Activated T-helper 2 cell treated with anti-CD3 and anti-CD28 coated beads, Interferon-gamma antibody, Interleukin-2, Interleukin-4, amounts not matched to agents 10 μg/mL and 5 μg/mL and 100 μg/mL, durations not matched to agents 14 hours and 24 hours and 36 hours (primary cell): ENCODE data around the gene LACTBL1. TPM values are rescaled to one million over a fixed set of nuclear protein-coding genes. Genes with fewer than 3 reads are reported as not detected.
"Not testable (repeated sequence)": the region's sequence is repeated elsewhere in the genome, so short reads cannot be mapped to it uniquely, and the experiment has no call there.

Experiments used
- DNase-seq: peaks from one replicate; pipeline ENCODE4 v3.0.0; 2021; ENCODE audit warnings: low spot score
- H3K27ac Mint-ChIP-seq: one replicate; pipeline ENCODE4 v1.8.0; 2021; ENCODE audit warnings: mixed read lengths
- H3K27me3 Mint-ChIP-seq: one replicate; pipeline ENCODE4 v1.8.0; 2021; ENCODE audit warnings: low read depth, mixed read lengths
- H3K36me3 Mint-ChIP-seq: one replicate; pipeline ENCODE4 v1.8.0; 2021; ENCODE audit warnings: low read depth, mixed read lengths
- H3K4me1 Mint-ChIP-seq: one replicate; pipeline ENCODE4 v1.8.0; 2021; ENCODE audit warnings: low read depth, mixed read lengths
- H3K4me3 Mint-ChIP-seq: one replicate; pipeline ENCODE4 v1.8.0; 2021; ENCODE audit warnings: low read depth, mild to moderate bottlenecking, moderate library complexity, mixed read lengths
- H3K9me3 Mint-ChIP-seq: one replicate; pipeline ENCODE4 v1.8.0; 2021; ENCODE audit warnings: mixed read lengths
- intact Hi-C: fragments of 100-400 bp; cut with micrococcal nuclease; formaldehyde crosslinking; loops from one replicate; pipeline ENCODE4 v1.15.1; 2023
- total RNA-seq: library from RNA; stranded (reverse); gene quantifications from 2 replicates; pipeline ENCODE4 v1.2.3, GENCODE V29; 2022

The LACTBL1 gene, protein sequence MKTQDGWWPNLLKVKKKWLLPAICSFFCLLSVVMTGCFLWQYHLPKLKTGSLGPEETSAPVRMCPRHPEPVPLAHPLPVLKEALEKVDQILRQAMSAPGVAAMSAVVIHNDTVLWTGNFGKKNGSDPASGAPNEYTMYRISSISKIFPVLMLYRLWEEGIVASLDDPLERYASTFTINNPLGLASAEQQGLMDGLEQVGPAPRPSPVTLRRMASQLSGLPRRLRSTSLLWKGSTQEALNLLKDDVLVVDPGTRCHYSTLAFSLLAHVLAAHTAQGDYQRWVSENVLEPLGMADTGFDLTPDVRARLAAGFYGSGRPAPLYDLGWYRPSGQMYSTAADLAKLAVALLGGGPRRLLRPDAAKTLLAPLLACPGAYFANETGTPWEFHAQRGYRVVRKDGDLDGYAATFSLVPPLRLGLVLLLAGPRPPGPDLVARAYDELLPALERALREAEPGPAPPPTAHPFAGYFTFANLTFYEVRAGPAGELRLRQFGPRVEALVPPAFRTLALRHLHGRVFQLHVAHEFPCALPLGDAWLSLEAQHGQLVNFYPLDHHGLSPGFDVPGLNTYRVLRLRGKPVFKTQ
- total RNA-seq, result not detected in 2 replicates

DNA sequence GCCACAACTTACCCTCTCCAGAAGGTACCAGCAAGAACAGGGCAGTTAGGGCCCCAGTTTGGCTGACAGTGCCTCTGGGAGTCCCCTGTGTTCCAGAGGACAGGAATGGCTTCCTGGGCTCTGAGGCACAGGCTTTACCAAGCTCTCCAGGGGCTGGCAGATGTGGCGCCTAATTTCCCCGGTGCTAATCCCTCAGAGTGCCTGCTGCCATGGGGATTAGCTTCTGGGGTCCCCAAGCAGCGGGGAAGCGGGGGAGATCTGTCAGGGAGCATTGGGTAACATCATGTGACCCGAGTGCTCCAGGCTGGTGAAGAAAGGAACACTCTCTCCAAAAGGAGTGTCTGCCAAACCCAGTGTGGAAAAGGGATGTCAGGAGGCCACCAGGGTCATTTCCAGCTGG is at the start of gene LACTBL1:
Gene LACTBL1 (minus strand): TSS at position 107 of the 400 bp plus-strand sequence. CDS start 550 bp downstream, outside the sequence.
- intact Hi-C loops, result no loop called here
- H3K4me3 Mint-ChIP-seq, result no peak within 1 kb of the TSS
- DNase-seq, result no peak
- no peaks in the 10 kb centered on the region for H3K9me3 Mint-ChIP-seq
- peaks cover 3% of the 10 kb centered on the region for H3K4me1 Mint-ChIP-seq
- H3K27ac Mint-ChIP-seq, result no peak within 1 kb of the TSS
- H3K27me3 Mint-ChIP-seq, result peaks cover 36% of the 10 kb centered on the region
- no peaks in the 10 kb centered on the region for H3K36me3 Mint-ChIP-seq

DNA sequence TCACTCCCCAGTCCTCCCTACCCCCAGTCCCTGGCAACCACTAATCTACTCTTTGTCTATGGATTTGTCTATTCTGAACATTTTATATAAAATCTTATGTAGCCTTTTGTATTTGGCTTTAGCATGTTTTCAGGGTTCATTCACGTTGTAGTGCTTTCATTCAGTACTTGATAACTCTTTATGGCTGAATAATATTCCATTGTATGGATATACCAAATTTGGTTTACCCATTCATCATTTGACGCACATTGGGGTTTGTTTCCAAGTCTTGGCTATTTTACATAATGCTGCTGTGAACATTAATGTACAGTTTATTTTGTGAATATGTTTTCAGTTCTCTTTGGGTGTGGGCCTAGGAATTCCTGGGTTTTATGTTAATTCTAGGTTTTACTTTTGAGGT is 49.2 kb upstream of the LACTBL1 start:
- Mint-ChIP-seq H3K36me3 (peaks cover 29% of the 10 kb centered on the region), H3K27ac (no peak overlapping the region), H3K9me3 (peaks cover 19% of the 10 kb centered on the region), H3K4me1 (peaks cover 40% of the 10 kb centered on the region), H3K27me3 (peaks cover 2% of the 10 kb centered on the region), H3K4me3 (no peak overlapping the region)
- intact Hi-C loops, result no loop called here
- no peak for DNase-seq

DNA sequence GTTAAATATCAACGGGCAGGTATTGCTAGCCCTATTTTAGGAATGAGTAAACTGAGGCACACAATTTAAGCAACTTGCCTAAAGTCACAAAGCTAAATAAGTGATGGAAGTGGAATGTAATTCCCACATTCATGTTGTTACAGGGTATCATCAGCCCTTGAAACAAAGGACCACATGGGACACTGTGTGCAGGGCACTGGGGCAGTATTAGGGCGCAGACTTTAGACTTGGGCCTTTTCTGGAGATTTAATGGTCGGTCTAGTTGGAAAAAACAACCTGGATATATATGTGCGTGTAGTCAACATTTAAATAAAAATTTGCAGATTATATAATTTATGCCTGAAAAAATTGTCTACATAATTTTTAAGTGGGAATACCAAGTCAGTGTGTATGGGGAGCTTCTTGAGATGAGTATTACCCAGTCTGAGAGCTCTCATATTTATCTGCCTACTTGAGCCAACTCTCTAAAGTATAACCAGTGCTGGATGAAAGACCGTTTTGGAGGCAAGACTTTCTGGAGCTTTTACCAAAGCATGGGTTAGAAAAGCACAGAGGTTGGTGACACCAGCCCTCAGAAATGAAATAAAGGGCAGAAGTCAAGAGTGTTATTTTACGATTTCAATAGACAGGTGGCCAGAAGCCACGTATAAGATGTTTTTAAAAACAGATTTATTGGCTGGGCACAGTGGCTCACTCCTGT is 48.2 kb upstream of the LACTBL1 start:
- DNase-seq, result no peak
- H3K9me3 Mint-ChIP-seq, result peaks cover 19% of the 10 kb centered on the region
- peak overlapping the region; percentile 93 for H3K4me3 Mint-ChIP-seq
- H3K4me1 Mint-ChIP-seq, result peaks cover 36% of the 10 kb centered on the region
- peaks cover 29% of the 10 kb centered on the region for H3K36me3 Mint-ChIP-seq
- peaks cover 2% of the 10 kb centered on the region for H3K27me3 Mint-ChIP-seq
- intact Hi-C loops, result no loop called here
- peak overlapping the region; percentile 76 for H3K27ac Mint-ChIP-seq

DNA sequence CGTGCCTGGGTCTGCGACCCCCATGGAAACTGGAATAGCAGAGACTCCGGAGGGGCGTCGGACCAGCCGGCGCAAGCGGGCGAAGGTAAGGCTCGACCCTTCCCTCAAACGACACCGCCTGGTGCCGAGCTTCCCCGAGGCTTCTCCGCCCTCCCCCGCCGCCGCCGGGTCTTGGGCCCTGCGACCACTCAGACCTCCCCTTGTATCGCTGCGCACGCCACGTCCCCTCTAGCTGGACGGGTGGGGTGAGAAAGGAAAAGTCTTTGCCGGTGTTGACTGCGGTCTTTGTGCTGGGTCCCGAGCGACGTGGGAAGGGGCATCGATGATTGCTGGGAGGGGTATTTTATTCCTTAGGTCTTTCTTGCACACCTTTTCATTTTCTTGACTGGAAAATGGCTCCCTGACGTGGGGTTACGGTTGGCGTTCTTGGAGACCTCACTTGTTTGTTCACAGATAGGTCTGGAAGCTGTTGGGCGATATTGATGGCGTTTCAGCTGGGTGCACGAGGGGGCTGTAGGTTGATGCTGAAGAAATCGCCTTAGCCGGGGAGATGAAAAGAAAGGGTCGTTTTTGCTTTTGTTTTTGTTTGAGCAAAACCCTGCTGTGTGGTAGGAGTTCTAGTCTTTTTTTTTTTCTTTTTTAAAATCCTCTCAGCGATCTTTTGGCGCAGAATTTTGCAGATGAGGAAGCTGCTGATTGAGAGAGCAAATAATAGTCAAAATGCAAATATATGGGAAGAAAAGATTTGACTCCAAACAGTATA is 47.4 kb upstream of the LACTBL1 start:
- H3K4me1 Mint-ChIP-seq, result peaks cover 36% of the 10 kb centered on the region
- H3K9me3 Mint-ChIP-seq, result peaks cover 19% of the 10 kb centered on the region
- DNase-seq, result peak; percentile 14
- intact Hi-C loops, result no loop called here
- peaks cover 2% of the 10 kb centered on the region for H3K27me3 Mint-ChIP-seq
- peak overlapping the region; percentile 76 for H3K27ac Mint-ChIP-seq
- H3K36me3 Mint-ChIP-seq, result peaks cover 29% of the 10 kb centered on the region
- peak overlapping the region; percentile 93 for H3K4me3 Mint-ChIP-seq

DNA sequence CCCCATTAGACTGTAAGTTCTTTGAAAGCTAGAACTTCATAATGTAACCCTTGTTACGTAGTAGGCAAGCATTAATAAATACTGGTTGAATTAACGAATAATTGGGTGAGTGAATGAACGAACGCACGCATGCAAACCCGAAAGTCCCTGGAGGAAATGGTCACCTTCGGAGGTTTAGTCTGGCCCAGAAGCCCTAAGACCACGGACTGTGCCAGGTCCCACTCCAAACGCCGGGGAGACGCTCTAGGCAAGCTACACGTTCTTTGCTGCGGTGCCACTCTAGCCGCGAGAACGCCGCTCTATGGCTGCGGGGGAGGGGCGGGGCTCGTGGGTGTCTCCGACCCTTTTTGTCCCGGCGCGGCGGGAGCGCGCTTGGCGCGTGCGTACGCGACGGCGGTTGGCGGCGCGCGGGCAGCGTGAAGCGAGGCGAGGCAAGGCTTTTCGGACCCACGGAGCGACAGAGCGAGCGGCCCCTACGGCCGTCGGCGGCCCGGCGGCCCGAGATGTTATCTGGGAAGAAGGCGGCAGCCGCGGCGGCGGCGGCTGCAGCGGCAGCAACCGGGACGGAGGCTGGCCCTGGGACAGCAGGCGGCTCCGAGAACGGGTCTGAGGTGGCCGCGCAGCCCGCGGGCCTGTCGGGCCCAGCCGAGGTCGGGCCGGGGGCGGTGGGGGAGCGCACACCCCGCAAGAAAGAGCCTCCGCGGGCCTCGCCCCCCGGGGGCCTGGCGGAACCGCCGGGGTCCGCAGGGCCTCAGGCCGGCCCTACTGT is 46.6 kb upstream of the LACTBL1 start, which contains the start of gene KDM1A:
Gene KDM1A (plus strand): TSS at position 375 of the 769 bp plus-strand sequence. CDS start 129 bp downstream, at position 504.
- peak within 1 kb of the TSS; percentile 85 for H3K27ac Mint-ChIP-seq
- peak; percentile 89 for DNase-seq
- H3K4me1 Mint-ChIP-seq, result peaks cover 31% of the 10 kb centered on the region
- H3K36me3 Mint-ChIP-seq, result peaks cover 29% of the 10 kb centered on the region
- peak within 1 kb of the TSS; percentile 94 for H3K4me3 Mint-ChIP-seq
- H3K9me3 Mint-ChIP-seq, result peaks cover 19% of the 10 kb centered on the region
- intact Hi-C loops, result no loop called here
- H3K27me3 Mint-ChIP-seq, result peaks cover 2% of the 10 kb centered on the region

DNA sequence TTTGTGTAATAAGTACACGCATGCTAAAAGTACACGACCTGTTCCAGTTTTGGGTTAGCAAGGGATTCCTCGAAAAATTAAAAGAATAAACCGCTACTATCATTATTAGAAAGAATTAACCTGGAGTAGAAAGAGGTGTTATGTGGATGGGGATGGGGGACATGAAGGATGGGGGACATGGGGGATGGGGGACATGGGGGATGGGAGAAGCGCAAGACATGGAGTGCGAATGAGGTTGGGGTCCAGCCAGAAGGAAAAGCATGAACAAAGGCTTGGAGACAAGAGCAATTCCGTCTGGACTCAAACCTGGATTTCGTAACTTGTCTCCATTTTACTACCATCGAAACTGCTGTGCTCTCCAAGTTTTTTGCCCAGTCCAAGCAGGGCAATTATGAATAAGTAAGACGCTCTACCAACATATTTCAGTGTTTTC is 46.0 kb upstream of the LACTBL1 start:
- intact Hi-C loops, result no loop called here
- Mint-ChIP-seq H3K27ac (peak overlapping the region; percentile 85), H3K27me3 (peaks cover 2% of the 10 kb centered on the region), H3K4me1 (peaks cover 31% of the 10 kb centered on the region), H3K36me3 (peaks cover 25% of the 10 kb centered on the region), H3K9me3 (peaks cover 19% of the 10 kb centered on the region), H3K4me3 (peak overlapping the region; percentile 94)
- DNase-seq, result no peak

DNA sequence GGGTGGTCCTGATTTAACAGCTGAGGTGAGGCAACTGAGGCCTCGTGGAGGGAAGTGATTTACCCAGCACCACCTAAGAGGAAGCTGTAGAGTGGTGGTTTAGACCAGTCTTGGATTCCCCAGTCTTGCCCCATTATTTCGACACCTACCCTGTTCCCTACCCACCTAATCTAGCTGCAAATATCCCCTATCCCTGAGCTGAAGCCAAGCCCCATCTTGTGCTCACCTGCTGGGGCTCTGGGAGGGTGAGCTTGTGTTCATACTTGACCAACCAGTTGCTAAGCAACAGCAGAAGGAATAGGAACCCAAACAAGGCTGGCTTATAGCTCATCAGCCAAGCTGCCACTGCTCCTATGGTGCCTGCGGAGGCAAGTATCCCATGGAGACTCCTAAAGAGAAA is 41.0 kb upstream of the LACTBL1 start:
- Mint-ChIP-seq H3K9me3 (no peaks in the 10 kb centered on the region), H3K4me3 (no peak overlapping the region), H3K27ac (no peak overlapping the region), H3K4me1 (peaks cover 6% of the 10 kb centered on the region), H3K36me3 (no peaks in the 10 kb centered on the region), H3K27me3 (no peaks in the 10 kb centered on the region)
- intact Hi-C loops, result no loop called here
- DNase-seq, result no peak

DNA sequence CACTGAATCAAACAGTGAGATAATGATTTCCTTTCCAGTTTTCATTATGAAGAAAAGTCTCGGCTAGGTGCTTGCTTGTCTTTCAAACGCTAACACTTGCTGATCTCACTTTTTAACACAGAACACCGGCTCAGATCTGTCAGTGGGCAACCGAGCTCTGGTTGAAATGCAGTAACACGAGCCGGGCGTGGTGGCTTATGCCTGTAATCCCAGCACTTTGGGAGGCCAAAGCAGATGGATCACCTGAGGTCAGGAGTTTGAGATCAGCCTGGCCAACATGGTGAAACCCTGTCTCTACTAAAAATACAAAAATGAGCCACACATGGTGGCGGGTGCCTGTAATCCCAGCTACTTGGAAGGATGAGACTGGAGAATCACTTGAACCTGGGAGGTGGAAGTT is 37.4 kb upstream of the LACTBL1 start:
- intact Hi-C loops, result not testable (repeated sequence)

DNA sequence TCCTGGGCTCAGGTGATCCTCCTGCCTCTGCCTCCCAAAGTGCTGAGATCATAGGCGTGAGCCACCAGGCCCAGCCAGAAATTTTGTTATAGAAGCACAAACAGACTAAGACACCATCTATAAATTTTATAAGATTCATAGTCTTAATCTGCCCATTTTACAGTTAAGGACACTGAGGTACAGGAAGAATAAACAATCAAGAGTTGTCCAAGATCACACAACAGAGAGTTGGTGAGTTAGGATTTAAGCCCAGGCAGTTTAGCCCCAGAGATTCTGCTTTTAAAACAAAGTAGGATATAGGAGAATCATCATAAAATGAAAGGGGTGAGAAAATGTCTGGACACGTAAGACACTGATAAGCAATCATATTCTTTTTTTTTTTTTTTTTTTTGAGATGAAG is 36.2 kb upstream of the LACTBL1 start:
- H3K9me3 Mint-ChIP-seq, result no peaks in the 10 kb centered on the region
- peaks cover 2% of the 10 kb centered on the region for H3K27me3 Mint-ChIP-seq
- H3K36me3 Mint-ChIP-seq, result no peaks in the 10 kb centered on the region
- DNase-seq, result no peak
- H3K4me3 Mint-ChIP-seq, result no peak overlapping the region
- no peak overlapping the region for H3K27ac Mint-ChIP-seq
- intact Hi-C loops, result no loop called here
- H3K4me1 Mint-ChIP-seq, result no peaks in the 10 kb centered on the region

More for the DNA sequence above, 37.4 kb upstream of the LACTBL1 start:
- not testable (repeated sequence) for H3K4me3 Mint-ChIP-seq, H3K36me3 Mint-ChIP-seq, H3K27ac Mint-ChIP-seq, H3K9me3 Mint-ChIP-seq, DNase-seq, H3K4me1 Mint-ChIP-seq, H3K27me3 Mint-ChIP-seq

DNA sequence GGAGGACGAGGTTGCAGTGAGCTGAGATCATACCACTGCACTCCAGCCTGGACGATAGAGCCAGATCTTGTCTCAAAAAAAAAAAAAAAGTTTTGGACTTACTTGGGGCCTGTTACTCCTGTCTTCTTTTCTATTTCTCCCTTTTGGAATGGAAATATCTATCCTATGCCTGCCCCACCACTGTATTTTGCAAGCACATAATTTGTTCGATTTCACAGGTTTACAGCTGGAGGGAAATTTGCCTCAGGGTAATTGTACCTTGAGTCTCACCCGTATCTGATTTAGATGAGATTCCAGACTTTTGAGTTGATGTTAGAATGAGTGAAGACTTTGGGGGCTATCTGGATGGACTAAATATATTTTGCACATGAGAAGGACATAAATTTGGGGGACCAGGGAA is 34.4 kb upstream of the LACTBL1 start:
- intact Hi-C loops, result no loop called here
- Mint-ChIP-seq H3K4me1 (no peaks in the 10 kb centered on the region), H3K36me3 (no peaks in the 10 kb centered on the region), H3K9me3 (no peaks in the 10 kb centered on the region), H3K27ac (no peak overlapping the region), H3K27me3 (peaks cover 6% of the 10 kb centered on the region), H3K4me3 (no peak overlapping the region)
- no peak for DNase-seq

DNA sequence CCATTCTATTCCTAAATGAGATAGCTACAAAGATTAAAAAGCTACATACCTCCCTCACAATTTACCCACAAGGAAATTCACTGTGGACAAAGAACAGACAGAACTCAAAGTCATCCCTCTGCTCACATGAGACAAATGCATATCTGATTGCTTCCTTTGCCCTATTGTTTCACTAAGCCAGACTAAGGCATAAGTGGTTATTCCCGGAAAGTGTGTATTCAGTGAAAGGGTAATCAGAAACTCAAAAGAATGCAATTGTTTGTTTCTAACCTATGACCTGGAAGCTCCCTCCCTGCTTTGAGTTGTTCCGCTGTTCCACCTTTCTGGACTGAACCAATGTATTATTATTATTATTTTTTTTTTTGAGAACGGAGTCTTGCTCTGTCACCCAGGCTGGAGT is 32.1 kb upstream of the LACTBL1 start:
- H3K27ac Mint-ChIP-seq, intact Hi-C loops, H3K4me3 Mint-ChIP-seq, H3K36me3 Mint-ChIP-seq, H3K27me3 Mint-ChIP-seq, DNase-seq, H3K4me1 Mint-ChIP-seq, H3K9me3 Mint-ChIP-seq: not testable (repeated sequence)

DNA sequence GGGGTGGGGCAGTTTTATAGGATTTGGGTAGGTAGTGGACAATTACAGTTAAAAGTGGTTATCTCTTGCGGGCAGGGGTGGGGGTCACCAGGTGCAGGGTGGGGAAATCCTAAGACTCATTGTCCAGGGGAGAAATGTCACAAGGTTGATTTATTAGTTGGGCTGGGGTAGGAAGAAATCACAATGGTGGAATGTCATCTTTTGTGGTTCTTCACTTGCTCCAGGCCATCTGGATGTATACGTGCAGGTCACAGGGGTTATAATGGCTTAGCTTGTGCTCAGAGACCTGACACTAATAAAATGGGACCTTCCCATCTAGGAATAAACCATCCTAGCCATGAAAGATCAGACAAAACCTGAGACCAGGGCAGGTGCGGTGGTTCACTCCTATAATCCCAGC is 31.4 kb upstream of the LACTBL1 start:
- intact Hi-C loops, result no loop called here
- no peak for DNase-seq
- Mint-ChIP-seq H3K27ac (no peak overlapping the region), H3K27me3 (peaks cover 6% of the 10 kb centered on the region), H3K4me3 (no peak overlapping the region), H3K9me3 (no peaks in the 10 kb centered on the region), H3K4me1 (no peaks in the 10 kb centered on the region), H3K36me3 (no peaks in the 10 kb centered on the region)
